Umbilical cord (tissue), 2 donors: Measurements from ENCODE around the gene S100A14. TPM values are rescaled to one million over a fixed set of nuclear protein-coding genes. Genes with fewer than 3 reads are reported as not detected.
A peak's percentile ranks its signal among the peaks of the same experiment; 100 is the strongest.

Source experiments
- DNase-seq: peaks from one replicate; pipeline ENCODE4 v3.0.0-alpha.2; 2015; ENCODE audit warnings: low spot score
- total RNA-seq: library from RNA; depleted of rRNA; stranded (reverse); fragments of >200 nt; gene quantifications from one replicate; pipeline ENCODE4 v1.2.3, GENCODE V29; 2014; ENCODE audit warnings: low replicate concordance; ENCODE audit not compliant: insufficient read depth

Gene S100A14
- total RNA-seq, 1 donor from 2014 or later, result 29.6 TPM

- DNase-seq, result no peak
Measured at GRCh38 chr1:153615406-153615805, 719 bp downstream of the S100A14 start.

- DNase-seq, result no peak
Measured at GRCh38 chr1:153614906-153615305, 1.2 kb downstream of the S100A14 start.

- no peak for DNase-seq
Measured at GRCh38 chr1:153614189-153614900, 1.8 kb downstream of the S100A14 start.

- DNase-seq, result no peak
Measured at GRCh38 chr1:153613406-153613805, 2.7 kb downstream of the S100A14 start.

- peak; percentile 89 for DNase-seq
Measured at GRCh38 chr1:153612755-153613331, 3.3 kb downstream of the S100A14 start, which contains the start of gene S100A16. Gene S100A16 (minus strand): TSS chr1:153613137. CDS start chr1:153608151, 4,986 bp downstream.

GRCh38 chr1:153612111-153612754, 3.9 kb downstream of the S100A14 start:
- DNase-seq, result peak; percentile 30

- DNase-seq, result no peak
Measured at GRCh38 chr1:153611356-153611755, 4.8 kb downstream of the S100A14 start.

- no peak for DNase-seq
Measured at GRCh38 chr1:153610811-153611301, 5.3 kb downstream of the S100A14 start.

- DNase-seq, result no peak
Measured at GRCh38 chr1:153610334-153610733, 5.8 kb downstream of the S100A14 start.

- no peak for DNase-seq
Measured at GRCh38 chr1:153609585-153609907, 6.6 kb downstream of the S100A14 start.

- peak; percentile 68 for DNase-seq
Measured at GRCh38 chr1:153608742-153609584, 7.2 kb downstream of the S100A14 start.

GRCh38 chr1:153608089-153608682, 7.9 kb downstream of the S100A14 start:
- DNase-seq, result peak; percentile 48

GRCh38 chr1:153607381-153607780, 8.7 kb downstream of the S100A14 start:
- no peak for DNase-seq

GRCh38 chr1:153606194-153606593, 9.9 kb downstream of the S100A14 start:
- no peak for DNase-seq

GRCh38 chr1:153602749-153603148, 13.4 kb downstream of the S100A14 start:
- DNase-seq, result no peak

GRCh38 chr1:153599847-153600246, 16.3 kb downstream of the S100A14 start:
- no peak for DNase-seq

GRCh38 chr1:153598309-153599172, 17.6 kb downstream of the S100A14 start:
- DNase-seq, result no peak

- no peak for DNase-seq
Measured at GRCh38 chr1:153597206-153597605, 18.9 kb downstream of the S100A14 start.

GRCh38 chr1:153592748-153593147, 23.4 kb downstream of the S100A14 start:
- no peak for DNase-seq

- DNase-seq, result no peak
Measured at GRCh38 chr1:153588482-153588881, 27.6 kb downstream of the S100A14 start.
